Endothelial cell of umbilical vein (primary cell): Measurements from ENCODE around the gene DCHS2. TPM values are rescaled to one million over a fixed set of nuclear protein-coding genes. Genes with fewer than 3 reads are reported as not detected.

Experiments
- BruUV-seq: library from RNA; stranded (reverse); fragments of 400-500 nt; replicated peaks from 2 replicates; lab custom pipeline; 2021; lab: Mats Ljungman, UMichigan
- CTCF ChIA-PET: fragments of 300-600, 350-600 bp; sonication (Branson Sonifier 250); formaldehyde crosslinking; loops from one replicate; lab custom pipeline; 2021; ENCODE audit warnings: antibody characterized with exemption, inconsistent platforms; lab: Charles Lee
- POLR2A ChIA-PET: fragments of 300-600, 350-600 bp; sonication (Branson Sonifier 250); formaldehyde crosslinking; loops from one replicate; lab custom pipeline; 2021; ENCODE audit warnings: antibody characterized with exemption, inconsistent platforms; lab: Charles Lee
- DNase-seq: peaks from one replicate; pipeline ENCODE4 v3.0.0-alpha.2; 2011; ENCODE audit warnings: low read depth, low spot score
- FAIRE-seq: peaks from 2 replicates; lab custom pipeline; 2011; peaks lifted over from hg19 to GRCh38; lab: Jason Lieb, UNC
- H2AFZ ChIP-seq: 2 replicates; pipeline ENCODE4 v1.6.0; 2012; ENCODE audit warnings: low read depth, low read length, control low read depth, inconsistent platforms
- H3K27ac ChIP-seq: 2 replicates; pipeline ENCODE4 v1.5.1; 2011; ENCODE audit warnings: low read depth, mild to moderate bottlenecking, control low read depth, low read length, moderate library complexity; ENCODE audit not compliant: insufficient read depth
- H3K27me3 ChIP-seq, 2 experiments: 2 replicates each; pipeline versions ENCODE4 v1.6.0 to v1.6.1; 2011; ENCODE audit warnings: low read length in 2 of 2, mixed read lengths in 1 of 2; ENCODE audit not compliant: control insufficient read depth in 2 of 2, insufficient read depth in 2 of 2
- H3K36me3 ChIP-seq, 2 experiments: 2 replicates in 1 of 2; 3 replicates in 1 of 2; pipeline ENCODE4 v1.5.1; 2011; ENCODE audit warnings: low read length in 2 of 2, mild to moderate bottlenecking in 1 of 2, moderate library complexity in 1 of 2; ENCODE audit not compliant: control insufficient read depth in 2 of 2, insufficient read depth in 2 of 2; ENCODE audit errors: extremely low read depth in 1 of 2
- H3K4me1 ChIP-seq: 3 replicates; pipeline ENCODE4 v1.5.1; 2011; ENCODE audit warnings: mild to moderate bottlenecking, low read length; ENCODE audit not compliant: control insufficient read depth, insufficient read depth; ENCODE audit errors: extremely low read depth
- H3K4me2 ChIP-seq: 2 replicates; pipeline ENCODE4 v1.6.1; 2011; ENCODE audit warnings: low read length, control low read depth, mixed read lengths; ENCODE audit not compliant: insufficient read depth
- H3K4me3 ChIP-seq, 3 experiments: fragments of 200-600 bp in 1 of 3; sonication (generic), shearing (Covaris generic) in 1 of 3; replicated peaks in 1 of 3; 2 replicates each; pipeline ENCODE4 v1.5.1; 2011 to 2016; ENCODE audit warnings: control low read depth in 3 of 3, low read length in 3 of 3, mild to moderate bottlenecking in 2 of 3, inconsistent platforms in 1 of 3, low read depth in 1 of 3, moderate library complexity in 1 of 3; ENCODE audit not compliant: insufficient read depth in 1 of 3
- H3K79me2 ChIP-seq: 2 replicates; pipeline ENCODE4 v1.6.0; 2012; ENCODE audit warnings: low read length, inconsistent platforms; ENCODE audit not compliant: control insufficient read depth, insufficient read depth
- H3K9ac ChIP-seq: replicated peaks from 2 replicates; pipeline ENCODE3; 2011; ENCODE audit warnings: low read length, control low read depth; ENCODE audit not compliant: insufficient read depth; ENCODE audit errors: extremely low read depth
- H3K9me1 ChIP-seq: replicated peaks from 3 replicates; pipeline ENCODE4 v1.6.0; 2011; ENCODE audit warnings: mild to moderate bottlenecking, low read length; ENCODE audit not compliant: control insufficient read depth, insufficient read depth; ENCODE audit errors: extremely low read depth
- H3K9me3 ChIP-seq: replicated peaks from 2 replicates; pipeline ENCODE4 v1.5.1; 2012; ENCODE audit warnings: low read length, inconsistent platforms; ENCODE audit not compliant: control insufficient read depth, insufficient read depth
- H4K20me1 ChIP-seq: replicated peaks from 2 replicates; pipeline ENCODE3; 2011; ENCODE audit warnings: mild to moderate bottlenecking, low read length; ENCODE audit not compliant: control insufficient read depth, insufficient read depth; ENCODE audit errors: extremely low read depth
- CTCF ChIP-seq, 2 donors: IDR thresholded peaks; 1 replicate in 1 of 2; 2 replicates in 1 of 2; pipeline ENCODE4 v1.5.1; 2011; ENCODE audit warnings: low read length in 2 of 2, mild to moderate bottlenecking in 2 of 2, moderate library complexity in 2 of 2, control low read depth in 1 of 2, inconsistent platforms in 1 of 2, low read depth in 1 of 2; ENCODE audit not compliant: insufficient read depth in 1 of 2; ENCODE audit errors: extremely low read depth in 1 of 2
- EZH2 ChIP-seq: IDR thresholded peaks from 2 replicates; pipeline ENCODE4 v1.6.1; 2012; ENCODE audit warnings: borderline replicate concordance, low read depth, mild to moderate bottlenecking, moderate library complexity, low read length, inconsistent platforms; ENCODE audit not compliant: severe bottlenecking
- FOS ChIP-seq: IDR thresholded peaks from 2 replicates; pipeline ENCODE4 v1.6.1; 2011; ENCODE audit warnings: mild to moderate bottlenecking, low read length, moderate library complexity, borderline replicate concordance; ENCODE audit not compliant: insufficient read depth
- GATA2 ChIP-seq: IDR thresholded peaks from 2 replicates; pipeline ENCODE4 v1.7.0; 2011; ENCODE audit warnings: low read depth, mild to moderate bottlenecking, moderate library complexity, mixed read lengths, low read length; ENCODE audit not compliant: insufficient read length, insufficient read depth
- JUN ChIP-seq: IDR thresholded peaks from 2 replicates; pipeline ENCODE4 v1.6.1; 2011; ENCODE audit warnings: borderline replicate concordance, low read depth; ENCODE audit not compliant: insufficient read length, insufficient read depth
- MAX ChIP-seq: IDR thresholded peaks from 2 replicates; pipeline ENCODE4 v1.6.1; 2011; ENCODE audit not compliant: insufficient read depth, insufficient read length
- MYC ChIP-seq: IDR thresholded peaks from one replicate; pipeline ENCODE4 v1.6.1; 2011; ENCODE audit warnings: mild to moderate bottlenecking, low read depth, low read length
- POLR2A ChIP-seq: IDR thresholded peaks from 2 replicates; pipeline ENCODE4 v1.6.1; 2012; ENCODE audit warnings: low read depth, mild to moderate bottlenecking, control low read depth, low read length
- POLR2AphosphoS5 ChIP-seq: IDR thresholded peaks from 2 replicates; pipeline ENCODE4 v1.6.1; 2012; ENCODE audit warnings: low read depth, mild to moderate bottlenecking, control low read depth, low read length, moderate library complexity; ENCODE audit not compliant: insufficient read depth
- dilution Hi-C: fragments of 300-500 bp; cut with MboI; formaldehyde crosslinking; loops from one replicate; pipeline ENCODE4 v1.15.0; 2019; ENCODE audit warnings: low sequenced_read_pairs; ENCODE audit not compliant: extremely low pct_ligation_motif_present
- intact Hi-C: fragments of 100-400 bp; cut with micrococcal nuclease; formaldehyde crosslinking; loops from one replicate; pipeline ENCODE4 v1.10.0; 2022
- polyA plus RNA-seq, 4 experiments: library from polyadenylated mRNA; depleted of rRNA in 3 of 4; stranded (reverse) in 3 of 4; unstranded in 1 of 4; fragments of >200 nt; gene quantifications; 2 replicates each; pipeline versions ENCODE4 v1.2.1 to v1.2.3, GENCODE V29; 2011 to 2012; ENCODE audit warnings: missing spikeins in 1 of 4
- total RNA-seq: library from RNA; stranded (reverse); gene quantifications from 2 replicates; pipeline ENCODE4 v1.2.3, GENCODE V29; 2021

DCHS2 gene
- total and polyA plus RNA-seq, 2 donors (not counting 3 experiments of a cell fraction or from before 2014, with no cell fraction given) = not detected

GRCh38 chr4:154534296-154534695 is 42.7 kb upstream of the DCHS2 start:
- H3K4me1 ChIP-seq = no peaks in the 10 kb centered on the region
- ChIA-PET POLR2A (no interaction called here), CTCF (interaction anchor here (0.9 kb wide), 1 partner anchor 16 kb away, joined by 3 read pairs; no protein-coding TSS in a partner anchor)
- FAIRE-seq = no peak
- peaks cover 0 to 3% of the 10 kb centered on the region in 2 experiments for H3K27me3 ChIP-seq
- no peaks in the 10 kb centered on the region for H3K9me3 ChIP-seq
- no TSS peak for BruUV-seq
- H3K9ac ChIP-seq = no peak overlapping the region
- DNase-seq = no peak
- H3K36me3 ChIP-seq = peaks cover 6 to 10% of the 10 kb centered on the region in 2 experiments
- H3K79me2 ChIP-seq = no peaks in the 10 kb centered on the region
- H2AFZ ChIP-seq = no peak overlapping the region
- intact Hi-C loops = no loop called here
- H3K4me2 ChIP-seq = no peak overlapping the region
- TF ChIP-seq CTCF (IDR thresholded peaks at IDR 0.05; ENCODE audit: extremely low read depth in 1 of 2, insufficient read depth in 1 of 2, low read depth in 1 of 2, low read length in 2 of 2) = no peak
- no peak for TF ChIP-seq MYC
- no peak for TF ChIP-seq JUN
- no peak for TF ChIP-seq GATA2
- TF ChIP-seq EZH2 = no peak
- no peak for TF ChIP-seq FOS
- no peak for TF ChIP-seq MAX
- no peak for TF ChIP-seq POLR2A
- TF ChIP-seq POLR2AphosphoS5 = no peak
- dilution Hi-C loops = no loop called here
- no peaks in the 10 kb centered on the region for H4K20me1 ChIP-seq
- H3K27ac ChIP-seq = no peak overlapping the region
- no peaks in the 10 kb centered on the region for H3K9me1 ChIP-seq
- no peak overlapping the region for H3K4me3 ChIP-seq
